ENCODE results near the gene CLDN10. TPM values are rescaled to one million over a fixed set of nuclear protein-coding genes. Genes with fewer than 3 reads are reported as not detected.

The CLDN10 gene
- total RNA-seq, 1 experiment from 2014 or later, result 24.7 TPM

GRCh38 chr13:95559100-95559499 is 6.6 kb downstream of the CLDN10 start:
- DNase-seq (ENCODE audit: low spot score) (no peak), ATAC-seq (no peak)
- CTCF ChIA-PET, result no interaction called here
- Mint-ChIP-seq H3K27ac (no peak overlapping the region), H3K36me3 (peaks cover 2% of the 10 kb centered on the region; the same call in 1 of the 2 replicates), H3K9me3 (no peaks in the 10 kb centered on the region), H3K27me3 (ENCODE audit: low read depth) (peaks cover 4% of the 10 kb centered on the region; the same call in 1 of the 2 replicates), H3K4me3 (no peak overlapping the region), H3K4me1 (peaks cover 27% of the 10 kb centered on the region)
- POLR2A ChIA-PET, result no interaction called here
- TF ChIP-seq HMGA2 (CRISPR knock-in tag; IDR thresholded peaks at IDR 0.05) (no peak), ZNF263 (CRISPR knock-in tag; IDR thresholded peaks at IDR 0.05; ENCODE audit: low read depth) (no peak), EMX1 (CRISPR knock-in tag; IDR thresholded peaks at IDR 0.05) (no peak), IRF1 (CRISPR knock-in tag; IDR thresholded peaks at IDR 0.05) (no peak), MYBL2 (CRISPR knock-in tag; IDR thresholded peaks at IDR 0.05) (no peak), ZSCAN18 (CRISPR knock-in tag; IDR thresholded peaks at IDR 0.05) (no peak), RELA (CRISPR knock-in tag; IDR thresholded peaks at IDR 0.05; ENCODE audit: borderline replicate concordance) (no peak), ZNF232 (CRISPR knock-in tag; IDR thresholded peaks at IDR 0.05) (no peak)

- DNase-seq (ENCODE audit: low spot score) (no peak), ATAC-seq (no peak)
- H3K4me1 Mint-ChIP-seq, result peaks cover 23% of the 10 kb centered on the region
- ChIA-PET POLR2A (no interaction called here), CTCF (no interaction called here)
- no peak overlapping the region for H3K4me3 Mint-ChIP-seq
- H3K9me3 Mint-ChIP-seq, result no peaks in the 10 kb centered on the region
- no peaks in the 10 kb centered on the region; the same call in 1 of the 2 replicates for H3K27me3 Mint-ChIP-seq (ENCODE audit: low read depth)
- TF ChIP-seq PRRX2 (CRISPR knock-in tag; IDR thresholded peaks at IDR 0.05), result no peak
- no peak for TF ChIP-seq ETV6 (CRISPR knock-in tag; IDR thresholded peaks at IDR 0.05)
- no peak for TF ChIP-seq ESRRA (CRISPR knock-in tag; IDR thresholded peaks at IDR 0.05; ENCODE audit: borderline replicate concordance)
- no peak for TF ChIP-seq MXD4 (CRISPR knock-in tag; IDR thresholded peaks at IDR 0.05; ENCODE audit: borderline replicate concordance)
- no peak for TF ChIP-seq CREM (CRISPR knock-in tag; IDR thresholded peaks at IDR 0.05)
- TF ChIP-seq USF2 (CRISPR knock-in tag; IDR thresholded peaks at IDR 0.05), result no peak
- peaks cover 2% of the 10 kb centered on the region; the same call in 1 of the 2 replicates for H3K36me3 Mint-ChIP-seq
- H3K27ac Mint-ChIP-seq, result no peak overlapping the region
Observed at GRCh38 chr13:95560387-95560786, 7.9 kb downstream of the CLDN10 start.

- ChIA-PET CTCF (interaction anchor here (0.6 to 1.6 kb wide), 12 partner anchors 10 to 375 kb away, joined by 3 to 6 read pairs (median 3); no protein-coding TSS in a partner anchor), POLR2A (no interaction called here)
- TF ChIP-seq CREM (CRISPR knock-in tag; IDR thresholded peaks at IDR 0.05), result no peak
- no peak for TF ChIP-seq RORB (CRISPR knock-in tag; IDR thresholded peaks at IDR 0.05)
- no peak for TF ChIP-seq ZSCAN18 (CRISPR knock-in tag; IDR thresholded peaks at IDR 0.05)
- no peak for TF ChIP-seq NR1H2 (CRISPR knock-in tag; IDR thresholded peaks at IDR 0.05)
- no peak for TF ChIP-seq PREB (CRISPR knock-in tag; IDR thresholded peaks at IDR 0.05; ENCODE audit: borderline replicate concordance)
- TF ChIP-seq NR3C1 (CRISPR knock-in tag; conservative IDR thresholded peaks at IDR 0.05; ENCODE audit: low read depth), result no peak
- TF ChIP-seq ZNF532 (CRISPR knock-in tag; IDR thresholded peaks at IDR 0.05; ENCODE audit: borderline replicate concordance), result no peak
- no peak for TF ChIP-seq ZNF281 (CRISPR knock-in tag; IDR thresholded peaks at IDR 0.05)
- Mint-ChIP-seq H3K9me3 (peaks cover 7% of the 10 kb centered on the region; the same call in 1 of the 2 replicates), H3K4me1 (no peaks in the 10 kb centered on the region), H3K27ac (no peak overlapping the region), H3K27me3 (ENCODE audit: low read depth) (no peaks in the 10 kb centered on the region), H3K36me3 (peaks cover 12% of the 10 kb centered on the region), H3K4me3 (no peak overlapping the region)
- ATAC-seq (peak; percentile 41), DNase-seq (ENCODE audit: low spot score) (no peak)
Observed at GRCh38 chr13:95564091-95564490, 11.6 kb downstream of the CLDN10 start.

All from WTC11 (cell line).